Nephron (organoid): Measurements from ENCODE around the gene COQ5.
"Not testable (repeated sequence)": the region's sequence is repeated elsewhere in the genome, so short reads cannot be mapped to it uniquely, and the experiment has no call there.

ENCODE experiments used
- H3K27ac Mint-ChIP-seq, 3 experiments: 2 replicates each; pipeline ENCODE4 v1.8.0; 2020; ENCODE audit warnings: mixed read lengths in 3 of 3, mild to moderate bottlenecking in 2 of 3, moderate library complexity in 1 of 3
- H3K27me3 Mint-ChIP-seq: 2 replicates; pipeline ENCODE4 v1.8.0; 2021; ENCODE audit warnings: low read depth, mild to moderate bottlenecking, moderate library complexity, mixed read lengths
- H3K36me3 Mint-ChIP-seq: 2 replicates; pipeline ENCODE4 v1.8.0; 2020; ENCODE audit warnings: low read depth, mixed read lengths
- H3K4me1 Mint-ChIP-seq: 2 replicates; pipeline ENCODE4 v1.8.0; 2020; ENCODE audit warnings: mixed read lengths
- H3K4me3 Mint-ChIP-seq, 3 experiments: 2 replicates each; pipeline ENCODE4 v1.8.0; 2020; ENCODE audit warnings: mild to moderate bottlenecking in 3 of 3, mixed read lengths in 3 of 3, moderate library complexity in 2 of 3
- H3K9me3 Mint-ChIP-seq: 2 replicates; pipeline ENCODE4 v1.8.0; 2020; ENCODE audit warnings: mixed read lengths
- TF ChIP-seq, protein P1 (sequence below), 3 experiments: fragments of 200-600 bp; sonication (generic); IDR thresholded peaks; one replicate each; pipeline ENCODE4 v1.5.0; 2021; ENCODE audit warnings: antibody characterized with exemption in 3 of 3; ENCODE audit not compliant: unreplicated experiment in 3 of 3

The COQ5 gene

DNA sequence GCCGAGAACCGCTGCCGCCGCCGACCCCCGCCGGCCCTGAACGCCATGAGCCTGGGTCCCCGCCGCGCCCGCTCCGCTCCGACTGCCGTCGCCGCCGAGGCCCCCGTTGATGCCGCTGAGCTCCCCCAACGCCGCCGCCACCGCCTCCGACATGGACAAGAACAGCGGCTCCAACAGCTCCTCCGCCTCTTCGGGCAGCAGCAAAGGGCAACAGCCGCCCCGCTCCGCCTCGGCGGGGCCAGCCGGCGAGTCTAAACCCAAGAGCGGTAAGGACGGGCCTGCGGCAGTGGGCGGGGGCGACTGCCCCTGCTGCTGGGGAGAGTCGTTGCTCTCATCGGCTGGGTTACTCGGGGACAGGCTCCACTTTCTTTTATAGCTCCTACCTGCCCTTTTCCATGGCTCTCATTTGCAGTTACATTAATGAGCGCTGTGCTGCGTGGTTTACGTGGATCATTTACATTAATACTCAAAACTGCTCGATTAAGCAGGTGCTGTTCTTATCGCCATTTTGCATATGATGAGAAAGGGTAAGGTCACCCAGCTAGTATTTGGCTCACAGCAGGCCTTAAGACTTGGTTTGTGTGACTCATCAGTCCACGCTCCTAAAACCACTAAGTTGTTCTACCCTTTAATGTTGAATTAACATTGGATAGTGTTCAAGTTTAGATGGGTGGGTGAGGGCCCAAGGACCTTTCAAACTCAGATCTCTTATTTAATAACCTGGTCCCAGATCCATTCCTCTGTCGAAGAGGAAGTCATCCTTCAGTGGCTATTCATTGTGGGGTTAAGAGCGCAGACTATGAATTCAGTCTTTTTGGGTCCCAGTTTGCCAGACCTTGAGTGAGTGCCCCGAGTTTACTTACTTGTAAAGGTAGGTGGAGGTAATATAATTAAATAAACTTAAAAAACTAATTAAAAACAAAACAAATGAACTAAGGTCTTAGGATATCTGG is 6.0 kb upstream of the COQ5 start:
- Mint-ChIP-seq H3K36me3 (peaks cover 24% of the 10 kb centered on the region), H3K4me3 (peak overlapping the region; percentile 94 to 97 (median 97)), H3K27ac (peak overlapping the region; percentile 90 to 97 (median 97)), H3K4me1 (peaks cover 46% of the 10 kb centered on the region), H3K27me3 (no peaks in the 10 kb centered on the region), H3K9me3 (no peaks in the 10 kb centered on the region)
- TF ChIP-seq, protein P1, sequence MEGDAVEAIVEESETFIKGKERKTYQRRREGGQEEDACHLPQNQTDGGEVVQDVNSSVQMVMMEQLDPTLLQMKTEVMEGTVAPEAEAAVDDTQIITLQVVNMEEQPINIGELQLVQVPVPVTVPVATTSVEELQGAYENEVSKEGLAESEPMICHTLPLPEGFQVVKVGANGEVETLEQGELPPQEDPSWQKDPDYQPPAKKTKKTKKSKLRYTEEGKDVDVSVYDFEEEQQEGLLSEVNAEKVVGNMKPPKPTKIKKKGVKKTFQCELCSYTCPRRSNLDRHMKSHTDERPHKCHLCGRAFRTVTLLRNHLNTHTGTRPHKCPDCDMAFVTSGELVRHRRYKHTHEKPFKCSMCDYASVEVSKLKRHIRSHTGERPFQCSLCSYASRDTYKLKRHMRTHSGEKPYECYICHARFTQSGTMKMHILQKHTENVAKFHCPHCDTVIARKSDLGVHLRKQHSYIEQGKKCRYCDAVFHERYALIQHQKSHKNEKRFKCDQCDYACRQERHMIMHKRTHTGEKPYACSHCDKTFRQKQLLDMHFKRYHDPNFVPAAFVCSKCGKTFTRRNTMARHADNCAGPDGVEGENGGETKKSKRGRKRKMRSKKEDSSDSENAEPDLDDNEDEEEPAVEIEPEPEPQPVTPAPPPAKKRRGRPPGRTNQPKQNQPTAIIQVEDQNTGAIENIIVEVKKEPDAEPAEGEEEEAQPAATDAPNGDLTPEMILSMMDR (IDR thresholded peaks at IDR 0.05; ENCODE audit: unreplicated experiment in 3 of 3), result peak in 1 of 3 experiments; percentile 9

DNA sequence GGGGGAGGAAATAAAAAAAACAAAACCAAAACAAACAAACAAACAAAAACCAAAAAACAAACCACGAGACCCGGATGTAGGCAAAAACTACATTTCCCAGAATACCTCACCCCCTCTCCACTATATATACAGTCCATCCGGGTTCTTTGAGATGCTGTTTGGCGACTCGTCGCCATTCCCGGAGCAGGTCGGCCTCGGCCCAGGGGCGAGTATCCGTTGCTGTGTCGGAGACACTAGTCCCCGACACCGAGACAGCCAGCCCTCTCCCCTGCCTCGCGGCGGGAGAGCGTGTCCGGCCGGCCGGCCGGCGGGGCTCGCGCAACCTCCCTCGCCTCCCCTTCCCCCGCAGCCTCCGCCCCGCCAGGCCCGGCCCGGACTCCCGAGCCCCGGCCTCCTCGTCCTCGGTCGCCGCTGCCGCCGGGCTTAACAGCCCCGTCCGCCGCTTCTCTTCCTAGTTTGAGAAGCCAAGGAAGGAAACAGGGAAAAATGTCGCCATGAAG is 5.3 kb upstream of the COQ5 start, which contains the start of gene RNF10:
Gene RNF10, plus strand, starts transcription at position 154 of the 500 bp plus-strand sequence. CDS start 456 bp downstream, outside the sequence.
- peak within 1 kb of the TSS; percentile 90 to 97 (median 97) for H3K27ac Mint-ChIP-seq
- no peaks in the 10 kb centered on the region for H3K27me3 Mint-ChIP-seq
- H3K4me1 Mint-ChIP-seq, result peaks cover 50% of the 10 kb centered on the region
- H3K9me3 Mint-ChIP-seq, result no peaks in the 10 kb centered on the region
- TF ChIP-seq, protein P1 (IDR thresholded peaks at IDR 0.05; ENCODE audit: unreplicated experiment in 3 of 3), result no peak
- H3K4me3 Mint-ChIP-seq, result peak within 1 kb of the TSS; percentile 94 to 97 (median 97)
- H3K36me3 Mint-ChIP-seq, result peaks cover 21% of the 10 kb centered on the region

DNA sequence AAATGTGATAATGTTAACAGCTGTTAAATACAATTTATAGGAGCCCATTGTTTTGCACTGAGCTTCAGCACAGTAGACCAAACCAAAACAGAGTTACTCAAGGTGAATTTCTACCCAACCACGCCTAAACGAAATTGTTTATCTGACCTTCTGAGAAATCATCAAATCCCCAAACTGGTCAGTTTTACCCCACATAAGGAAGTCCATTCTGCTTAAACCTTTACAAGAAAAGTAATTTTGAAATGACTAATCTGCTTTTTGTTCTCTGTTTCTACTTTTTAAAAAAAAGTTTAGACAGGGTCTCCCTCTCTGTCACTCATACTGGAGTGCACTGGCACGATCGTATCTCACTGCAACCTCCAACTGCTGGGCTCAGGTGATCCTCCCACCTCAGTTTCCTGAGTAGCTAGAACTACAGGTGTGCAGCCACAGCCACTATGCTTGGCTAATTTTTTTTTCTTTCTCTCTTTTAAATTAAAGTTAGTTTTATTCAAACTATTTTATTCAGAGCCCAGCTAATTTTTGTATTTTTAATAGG is 3.8 kb upstream of the COQ5 start:
- no peaks in the 10 kb centered on the region for H3K9me3 Mint-ChIP-seq
- H3K4me1 Mint-ChIP-seq, result peaks cover 41% of the 10 kb centered on the region
- H3K27me3 Mint-ChIP-seq, result no peaks in the 10 kb centered on the region
- H3K36me3 Mint-ChIP-seq, result peaks cover 9% of the 10 kb centered on the region
- TF ChIP-seq, protein P1 (IDR thresholded peaks at IDR 0.05; ENCODE audit: unreplicated experiment in 3 of 3), result no peak
- peak overlapping the region; percentile 43 to 67 (median 54) for H3K4me3 Mint-ChIP-seq
- peak overlapping the region in 2 of 3 experiments; percentile 14 to 29 for H3K27ac Mint-ChIP-seq

DNA sequence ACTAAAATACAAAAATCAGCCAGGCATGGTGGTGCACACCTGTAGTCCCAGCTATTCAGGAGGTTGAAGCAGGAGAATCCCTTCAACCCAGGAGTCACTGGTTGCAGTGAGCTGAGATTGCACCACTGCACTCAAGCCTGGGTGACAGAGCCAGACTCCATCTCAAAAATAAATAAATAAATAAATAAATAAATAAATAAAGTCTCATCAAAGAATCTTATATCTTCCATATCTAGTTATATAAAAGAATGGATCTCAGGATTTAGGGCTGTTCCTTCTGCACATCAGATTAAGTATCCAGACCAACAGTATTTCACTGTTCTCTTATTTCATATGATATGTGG is 1.4 kb upstream of the COQ5 start:
- not testable (repeated sequence) for H3K27me3 Mint-ChIP-seq, H3K36me3 Mint-ChIP-seq, H3K9me3 Mint-ChIP-seq
- Mint-ChIP-seq H3K4me1 (peaks cover 19% of the 10 kb centered on the region), H3K27ac (peak overlapping the region in 1 of 3 experiments; percentile 96), H3K4me3 (peak overlapping the region; percentile 98 to 100 (median 100))

DNA sequence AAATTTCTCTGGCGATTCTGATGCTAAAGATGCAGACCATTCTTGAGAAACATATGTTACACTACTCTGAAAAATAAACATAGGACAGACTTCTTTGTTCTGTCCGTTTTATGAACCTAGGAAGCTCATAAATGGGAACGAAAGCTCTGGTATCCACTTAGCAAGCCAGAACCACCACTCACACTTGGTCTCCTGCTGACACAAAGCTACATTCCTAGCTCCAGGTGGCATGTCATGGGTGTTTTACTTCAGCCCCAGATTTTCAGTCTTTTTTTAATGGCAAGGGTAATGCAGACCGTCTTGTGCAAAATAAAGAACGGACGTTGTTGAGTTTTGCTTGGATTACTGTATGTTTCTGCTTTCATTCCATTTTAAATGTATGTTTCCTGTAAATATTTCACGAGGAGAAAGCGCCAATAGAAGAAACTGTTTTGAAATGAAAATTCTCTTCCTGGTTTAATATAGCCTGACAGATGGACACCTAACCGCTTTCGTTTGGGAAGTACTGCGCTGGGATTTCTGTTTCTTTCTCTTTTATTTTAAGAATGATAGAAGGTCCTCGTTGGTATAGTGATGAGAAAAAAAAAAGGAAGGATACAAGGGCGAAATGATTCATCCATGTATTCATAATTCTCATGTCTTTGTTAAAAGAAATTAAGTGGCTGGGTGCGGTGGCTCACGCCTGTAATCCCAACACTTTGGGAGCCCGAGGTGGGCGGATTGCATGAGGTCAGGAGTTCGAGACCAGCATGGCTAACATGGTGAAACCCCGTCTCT is 871 bp upstream of the COQ5 start:
- Mint-ChIP-seq H3K27me3 (no peaks in the 10 kb centered on the region), H3K9me3 (no peaks in the 10 kb centered on the region), H3K4me1 (peaks cover 15% of the 10 kb centered on the region), H3K27ac (peak overlapping the region; percentile 96 to 100 (median 98)), H3K4me3 (peak overlapping the region; percentile 98 to 100 (median 100)), H3K36me3 (no peaks in the 10 kb centered on the region)
- TF ChIP-seq, protein P1 (IDR thresholded peaks at IDR 0.05; ENCODE audit: unreplicated experiment in 3 of 3), result no peak

DNA sequence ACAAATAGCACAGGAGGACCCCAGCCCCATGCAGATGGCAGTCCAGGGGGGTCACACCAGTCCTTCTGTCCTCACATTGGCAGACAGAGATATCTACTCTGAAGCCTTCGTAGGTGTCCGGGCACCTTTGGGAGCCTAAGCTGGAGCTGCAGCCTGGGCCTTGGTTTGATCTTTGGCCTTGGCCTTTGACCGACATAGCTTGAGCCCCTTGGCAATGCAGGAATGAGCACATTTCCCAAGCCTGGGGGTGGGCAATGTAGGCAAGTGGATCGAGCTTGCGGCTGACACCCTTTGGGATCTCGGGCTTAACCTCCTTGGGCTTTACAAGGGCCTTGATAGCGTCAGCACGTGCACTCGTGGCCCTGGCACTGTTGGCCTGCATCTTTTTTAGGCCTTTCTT is 6.4 kb downstream of the COQ5 start:
- TF ChIP-seq, protein P1 (IDR thresholded peaks at IDR 0.05; ENCODE audit: unreplicated experiment in 3 of 3), result no peak
- H3K27me3 Mint-ChIP-seq, result no peaks in the 10 kb centered on the region
- no peak overlapping the region for H3K27ac Mint-ChIP-seq
- H3K9me3 Mint-ChIP-seq, result no peaks in the 10 kb centered on the region
- H3K4me3 Mint-ChIP-seq, result no peak overlapping the region
- H3K36me3 Mint-ChIP-seq, result peaks cover 10% of the 10 kb centered on the region
- no peaks in the 10 kb centered on the region for H3K4me1 Mint-ChIP-seq

DNA sequence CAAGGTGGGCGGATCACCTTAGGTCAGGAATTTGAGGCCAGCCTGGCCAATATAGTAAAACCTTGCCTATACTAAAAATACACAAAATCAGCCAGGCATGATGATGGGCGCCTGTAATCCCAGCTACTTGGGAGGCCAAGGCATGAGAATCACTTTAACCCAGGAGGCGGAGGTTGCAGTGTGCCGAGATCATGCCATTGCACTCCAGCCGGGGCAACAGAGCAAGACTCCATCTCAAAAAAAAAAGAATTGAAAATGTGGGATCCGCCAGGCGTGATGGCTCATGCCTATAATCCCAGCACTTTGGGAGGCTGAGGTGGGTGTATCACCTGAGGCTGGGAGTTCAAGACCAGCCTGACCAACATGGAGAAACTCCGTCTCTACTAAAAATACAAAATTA is 9.6 kb downstream of the COQ5 start:
- not testable (repeated sequence) for H3K9me3 Mint-ChIP-seq, H3K4me1 Mint-ChIP-seq, H3K4me3 Mint-ChIP-seq, H3K27ac Mint-ChIP-seq, H3K27me3 Mint-ChIP-seq
- peaks cover 22% of the 10 kb centered on the region for H3K36me3 Mint-ChIP-seq
